Stimulated activated CD4-positive, alpha-beta T cell treated with anti-CD3 and anti-CD28 coated beads, TNF-alpha, amount 100 ng/mL, for 48 hours (primary cell): ENCODE results near the gene TBC1D7.

Source experiments
- DNase-seq, 3 donors: peaks; one replicate each; pipeline ENCODE4 v3.0.0-alpha.2; 2020; ENCODE audit warnings: low read depth in 3 of 3

Gene TBC1D7

GRCh38 chr6:13319891-13320564, 8.3 kb downstream of the TBC1D7 start:
- no peak for DNase-seq

- no peak for DNase-seq
Observed at GRCh38 chr6:13318821-13319220, 9.5 kb downstream of the TBC1D7 start.

- no peak for DNase-seq
Observed at GRCh38 chr6:13315896-13316295, 12.4 kb downstream of the TBC1D7 start.

- DNase-seq, result no peak
Observed at GRCh38 chr6:13314806-13315205, 13.5 kb downstream of the TBC1D7 start.

GRCh38 chr6:13311155-13311554, 17.2 kb downstream of the TBC1D7 start:
- no peak for DNase-seq

- no peak for DNase-seq
Observed at GRCh38 chr6:13308332-13308731, 20.0 kb downstream of the TBC1D7 start.

GRCh38 chr6:13307508-13307995, 20.8 kb downstream of the TBC1D7 start:
- DNase-seq, result no peak

- DNase-seq, result no peak
Observed at GRCh38 chr6:13305791-13306190, 22.5 kb downstream of the TBC1D7 start.

GRCh38 chr6:13305288-13305687, 23.0 kb downstream of the TBC1D7 start:
- no peak for DNase-seq

- DNase-seq, result no peak
Observed at GRCh38 chr6:13304580-13305260, 23.6 kb downstream of the TBC1D7 start.

GRCh38 chr6:13304101-13304500, 24.2 kb downstream of the TBC1D7 start:
- DNase-seq, result no peak

- DNase-seq, result peak in 2 of 3 donors; percentile 5 to 14
Observed at GRCh38 chr6:13303668-13304017, 24.7 kb downstream of the TBC1D7 start.

- DNase-seq, result peak; percentile 4 to 44 (median 32)
Observed at GRCh38 chr6:13302751-13303667, 25.3 kb downstream of the TBC1D7 start.

GRCh38 chr6:13302291-13302690, 26.0 kb downstream of the TBC1D7 start:
- no peak for DNase-seq

- no peak for DNase-seq
Observed at GRCh38 chr6:13300643-13301590, 27.4 kb downstream of the TBC1D7 start.

- no peak for DNase-seq
Observed at GRCh38 chr6:13299918-13300317, 28.4 kb downstream of the TBC1D7 start.

- no peak for DNase-seq
Observed at GRCh38 chr6:13299403-13299821, 28.9 kb downstream of the TBC1D7 start.

- DNase-seq, result no peak
Observed at GRCh38 chr6:13298446-13298845, 29.9 kb downstream of the TBC1D7 start.

- no peak for DNase-seq
Observed at GRCh38 chr6:13297391-13297790, 30.9 kb downstream of the TBC1D7 start.

GRCh38 chr6:13296536-13296997, 31.8 kb downstream of the TBC1D7 start:
- no peak for DNase-seq

- DNase-seq, result no peak
Observed at GRCh38 chr6:13295576-13295975, 32.8 kb downstream of the TBC1D7 start.
